GM04504 (cell line): ENCODE results near the gene SETSIP.
"Not testable (repeated sequence)": the region's sequence is repeated elsewhere in the genome, so short reads cannot be mapped to it uniquely, and the experiment has no call there.

Experiments
- DNase-seq: peaks from one replicate; pipeline ENCODE4 v3.0.0-alpha.2; 2012; ENCODE audit warnings: low read depth

Gene SETSIP

GRCh38 chr1:92051948-92052347 is 23.3 kb downstream of the SETSIP start:
- DNase-seq: no peak

GRCh38 chr1:92045766-92046495 is 29.3 kb downstream of the SETSIP start:
- no peak for DNase-seq

- no peak for DNase-seq
These were observed 31.6 kb downstream of the SETSIP start for GRCh38 chr1:92043621-92044020.

- DNase-seq: no peak
These were observed 34.2 kb downstream of the SETSIP start for GRCh38 chr1:92040971-92041370.

GRCh38 chr1:92038695-92039346 is 36.4 kb downstream of the SETSIP start:
- no peak for DNase-seq

GRCh38 chr1:92037400-92037799 is 37.8 kb downstream of the SETSIP start:
- DNase-seq: no peak

GRCh38 chr1:92031281-92032110 is 43.7 kb downstream of the SETSIP start:
- DNase-seq: no peak

GRCh38 chr1:92030656-92031107 is 44.5 kb downstream of the SETSIP start:
- DNase-seq: no peak

- DNase-seq: no peak
These were observed 45.8 kb downstream of the SETSIP start for GRCh38 chr1:92029241-92029922.

- DNase-seq: no peak
These were observed 48.4 kb downstream of the SETSIP start for GRCh38 chr1:92026806-92027205.

GRCh38 chr1:92026042-92026441 is 49.2 kb downstream of the SETSIP start:
- DNase-seq: not testable (repeated sequence)
